Esophagus squamous epithelium (tissue), 4 donors: Measurements from ENCODE around the gene ZNF385A.

ENCODE experiments used
- CTCF ChIP-seq, 6 experiments: fragments of 450-650 bp in 4 of 6; fragments of 200-600 bp in 2 of 6; sonication (generic) in 2 of 6; IDR thresholded peaks; one replicate each; pipeline ENCODE4 v1.5.1; 2016 to 2019; ENCODE audit warnings: antibody characterized with exemption in 6 of 6, mild to moderate bottlenecking in 4 of 6, moderate library complexity in 4 of 6
- POLR2A ChIP-seq, 4 donors: fragments of 450-650 bp; IDR thresholded peaks; one replicate each; pipeline ENCODE4 v1.6.1; 2017; ENCODE audit warnings: antibody characterized with exemption in 4 of 4, mild to moderate bottlenecking in 4 of 4, moderate library complexity in 3 of 4

GRCh38 chr12:54420766-54421144, 36.2 kb upstream of the ZNF385A start:
- no peak for TF ChIP-seq CTCF (IDR thresholded peaks at IDR 0.05)
- no peak for TF ChIP-seq POLR2A (IDR thresholded peaks at IDR 0.05)
